A673 (cell line): Measurements from ENCODE around the gene ZNF566. TPM values are rescaled to one million over a fixed set of nuclear protein-coding genes. Genes with fewer than 3 reads are reported as not detected.

Experiments used
- BruUV-seq: library from RNA; stranded (reverse); fragments of 400-500 nt; replicated peaks from 2 replicates; lab custom pipeline; 2021; lab: Mats Ljungman, UMichigan
- CTCF ChIA-PET: fragments of 300-600 bp; sonication (Branson Sonifier 250); formaldehyde crosslinking; loops from one replicate; lab custom pipeline; 2022; ENCODE audit warnings: antibody characterized with exemption; lab: Charles Lee
- POLR2A ChIA-PET: fragments of 300-600 bp; sonication (Branson Sonifier 250); formaldehyde crosslinking; loops from one replicate; lab custom pipeline; 2022; ENCODE audit warnings: antibody characterized with exemption; ENCODE audit not compliant: low non-redundant PET; lab: Charles Lee
- DNase-seq: peaks from one replicate; pipeline ENCODE4 v3.0.0-alpha.2; 2015; ENCODE audit warnings: low spot score
- H3K27ac ChIP-seq: fragments of 200-600 bp; sonication (generic); 2 replicates; pipeline ENCODE4 v1.5.1; 2016; ENCODE audit warnings: mixed run types, low read depth, mild to moderate bottlenecking, mixed read lengths, antibody characterized with exemption, low read length; ENCODE audit not compliant: poor library complexity, severe bottlenecking
- H3K27me3 ChIP-seq: fragments of 200-600 bp; sonication (generic); replicated peaks from 2 replicates; pipeline ENCODE4 v1.6.1; 2017; ENCODE audit warnings: mixed run types, low read depth, mild to moderate bottlenecking, mixed read lengths, antibody characterized with exemption, low read length; ENCODE audit not compliant: insufficient read depth, poor library complexity
- H3K36me3 ChIP-seq: fragments of 200-600 bp; sonication (generic); 2 replicates; pipeline ENCODE4 v1.6.1; 2016; ENCODE audit warnings: mixed run types, mild to moderate bottlenecking, mixed read lengths, antibody characterized with exemption, low read length; ENCODE audit not compliant: insufficient read depth, poor library complexity, severe bottlenecking
- H3K4me1 ChIP-seq: fragments of 200-600 bp; sonication (generic); 2 replicates; pipeline ENCODE4 v1.6.1; 2017; ENCODE audit warnings: mixed run types, mild to moderate bottlenecking, mixed read lengths, antibody characterized with exemption, low read length; ENCODE audit not compliant: insufficient read depth, poor library complexity, severe bottlenecking
- H3K4me3 ChIP-seq: fragments of 200-600 bp; sonication (generic); 2 replicates; pipeline ENCODE4 v1.5.1; 2016; ENCODE audit warnings: low read depth, mixed run types, mild to moderate bottlenecking, mixed read lengths, low read length; ENCODE audit not compliant: poor library complexity, severe bottlenecking
- H3K9me3 ChIP-seq: fragments of 200-600 bp; sonication (generic); 2 replicates; pipeline ENCODE4 v1.6.1; 2016; ENCODE audit warnings: mixed run types, low read depth, mild to moderate bottlenecking, mixed read lengths, antibody characterized with exemption, low read length; ENCODE audit not compliant: poor library complexity, severe bottlenecking
- CTCF ChIP-seq: fragments of 300-800, 200-600 bp; sonication (generic); conservative IDR thresholded peaks from 2 replicates; pipeline ENCODE4 v1.5.1; 2017; ENCODE audit warnings: low read depth, mild to moderate bottlenecking, antibody characterized with exemption, low read length, moderate library complexity, mixed read lengths
- EZH2 ChIP-seq: fragments of 200-600 bp; sonication (generic); IDR thresholded peaks from 2 replicates; pipeline ENCODE4 v1.6.1; 2017; ENCODE audit warnings: borderline replicate concordance, low read depth, mild to moderate bottlenecking, mixed read lengths, antibody characterized with exemption, low read length; ENCODE audit not compliant: poor library complexity, severe bottlenecking
- intact Hi-C: fragments of 100-400 bp; cut with micrococcal nuclease; formaldehyde crosslinking; loops from one replicate; pipeline ENCODE4 v1.10.0; 2022; ENCODE audit not compliant: unreplicated experiment
- total RNA-seq: library from RNA; stranded (reverse); gene quantifications from 2 replicates; pipeline ENCODE4 v1.2.3, GENCODE V29; 2021

The ZNF566 gene
- total RNA-seq, 1 experiment from 2014 or later = 16.4 TPM

- no TSS peak for BruUV-seq
- ChIA-PET CTCF (no interaction called here), POLR2A (no interaction called here)
- no peaks in the 10 kb centered on the region for H3K27me3 ChIP-seq
- no peak for DNase-seq
- no peak for TF ChIP-seq EZH2
- no peak for TF ChIP-seq CTCF
- no peak overlapping the region for H3K4me3 ChIP-seq
- intact Hi-C loops = no loop called here
- H3K27ac ChIP-seq = no peak overlapping the region
- peaks cover 37% of the 10 kb centered on the region for H3K36me3 ChIP-seq
- H3K9me3 ChIP-seq = peaks cover 42% of the 10 kb centered on the region
- H3K4me1 ChIP-seq = no peaks in the 10 kb centered on the region
Observed at GRCh38 chr19:36524617-36525016, 35.3 kb upstream of the ZNF566 start.

- Histone ChIP-seq H3K36me3 (peaks cover 55% of the 10 kb centered on the region), H3K4me1 (no peaks in the 10 kb centered on the region), H3K27ac (no peak overlapping the region), H3K9me3 (peaks cover 95% of the 10 kb centered on the region), H3K4me3 (no peak overlapping the region), H3K27me3 (no peaks in the 10 kb centered on the region)
- CTCF ChIA-PET = no interaction called here
- no TSS peak for BruUV-seq
- no peak for DNase-seq
- intact Hi-C loops = no loop called here
- POLR2A ChIA-PET = no interaction called here
- TF ChIP-seq EZH2 (no peak), CTCF (no peak)
Observed at GRCh38 chr19:36514012-36514612, 24.8 kb upstream of the ZNF566 start.

- H3K36me3 ChIP-seq = peaks cover under 1% of the 10 kb centered on the region
- no peak overlapping the region for H3K27ac ChIP-seq
- no peaks in the 10 kb centered on the region for H3K4me1 ChIP-seq
- no TSS peak for BruUV-seq
- intact Hi-C loops = no loop called here
- DNase-seq = no peak
- POLR2A ChIA-PET = no interaction called here
- CTCF ChIA-PET = no interaction called here
- no peak overlapping the region for H3K4me3 ChIP-seq
- no peak for TF ChIP-seq CTCF
- no peak for TF ChIP-seq EZH2
- H3K9me3 ChIP-seq = peaks cover 60% of the 10 kb centered on the region
- no peaks in the 10 kb centered on the region for H3K27me3 ChIP-seq
Observed at GRCh38 chr19:36508325-36508724, 19.0 kb upstream of the ZNF566 start.
